GM21528 (cell line): ENCODE results near the gene ACAD10.
"Not testable (repeated sequence)": the region's sequence is repeated elsewhere in the genome, so short reads cannot be mapped to it uniquely, and the experiment has no call there.

Experiments
- ATAC-seq: cut with Tn5 transposase; IDR thresholded peaks from one replicate; pipeline ENCODE4 v1.9.1; 2021; ENCODE audit warnings: mild to moderate bottlenecking, moderate library complexity; ENCODE audit not compliant: unreplicated experiment, low FRiP score

The ACAD10 gene

DNA sequence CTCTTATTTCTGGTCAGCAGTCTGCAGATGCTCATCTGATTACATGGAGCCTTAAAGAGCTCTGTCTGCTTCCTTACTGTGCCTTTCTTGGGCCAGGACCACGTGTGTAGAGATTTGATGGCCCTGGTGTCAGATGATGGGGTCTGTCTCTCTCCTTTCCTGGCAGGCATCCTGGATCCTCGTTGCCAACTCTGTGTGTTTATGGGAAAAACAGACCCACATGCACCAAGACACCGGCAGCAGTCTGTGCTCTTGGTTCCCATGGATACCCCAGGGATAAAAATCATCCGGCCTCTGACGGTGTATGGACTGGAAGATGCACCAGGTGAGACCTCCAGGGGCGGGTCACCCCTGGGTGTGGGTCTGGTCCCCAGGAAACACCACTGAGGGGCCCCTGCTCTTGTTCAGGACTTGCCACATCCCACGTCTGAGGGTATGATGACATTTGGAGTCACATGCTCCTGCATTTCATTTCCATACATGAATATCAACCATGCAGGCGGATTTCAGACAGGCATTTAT is 62.4 kb downstream of the ACAD10 start:
- no peak for ATAC-seq

- no peak for ATAC-seq
Observed at GRCh38 chr12:111748867-111749266, 63.0 kb downstream of the ACAD10 start.

DNA sequence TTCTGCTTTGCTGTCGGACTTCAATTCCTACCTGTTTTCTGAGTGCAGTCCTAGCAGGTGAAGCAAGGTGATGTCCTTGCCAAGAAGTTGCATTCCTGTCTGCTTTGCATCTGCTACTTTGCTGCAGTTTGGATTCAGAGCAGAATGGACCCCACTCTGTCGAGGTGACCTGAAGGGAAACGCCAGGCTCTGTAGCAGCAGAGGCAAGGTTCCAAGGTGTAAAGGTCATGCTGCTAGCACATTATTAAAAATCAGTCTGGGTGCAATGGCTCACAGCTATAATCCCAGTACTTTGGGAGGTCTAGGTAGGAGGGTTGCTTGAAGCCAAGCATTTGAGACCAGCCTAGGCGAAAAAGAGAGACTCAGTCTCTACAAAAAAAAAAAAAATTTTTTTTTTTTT is 63.5 kb downstream of the ACAD10 start:
- ATAC-seq: no peak

DNA sequence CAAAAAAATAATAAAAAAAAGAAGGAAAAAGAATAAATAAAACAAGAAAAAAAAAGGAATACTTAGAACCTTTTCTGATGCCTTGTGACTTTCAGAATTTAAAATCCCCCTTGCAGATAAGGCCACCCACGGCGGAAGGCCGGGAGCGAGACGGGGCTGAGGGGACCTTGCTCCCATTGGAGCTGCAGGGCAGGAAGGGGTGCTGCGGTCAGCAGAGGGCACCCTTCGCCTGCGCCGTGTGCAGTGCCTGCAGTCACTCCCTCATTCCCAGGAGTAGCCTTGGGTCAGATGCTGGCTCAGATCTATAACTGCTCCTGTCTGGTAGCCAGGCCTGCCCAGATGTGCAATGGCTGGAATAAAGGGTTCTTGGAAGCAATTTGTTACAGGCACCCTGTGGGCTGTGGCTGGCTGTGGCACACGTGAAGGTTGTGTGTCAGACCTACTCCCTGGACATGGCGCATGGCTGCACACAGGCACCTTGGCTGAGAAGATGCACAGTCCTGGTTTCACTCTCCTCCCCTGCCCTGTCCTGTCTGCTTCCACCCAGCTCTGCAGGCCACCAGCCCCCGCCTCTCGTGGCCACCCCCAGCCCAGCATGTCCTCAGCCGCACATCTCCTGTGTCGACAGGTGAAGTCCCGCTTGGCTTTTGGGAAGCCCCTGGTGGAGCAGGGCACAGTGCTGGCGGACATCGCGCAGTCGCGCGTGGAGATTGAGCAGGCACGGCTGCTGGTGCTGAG is 67.5 kb downstream of the ACAD10 start:
- no peak for ATAC-seq

DNA sequence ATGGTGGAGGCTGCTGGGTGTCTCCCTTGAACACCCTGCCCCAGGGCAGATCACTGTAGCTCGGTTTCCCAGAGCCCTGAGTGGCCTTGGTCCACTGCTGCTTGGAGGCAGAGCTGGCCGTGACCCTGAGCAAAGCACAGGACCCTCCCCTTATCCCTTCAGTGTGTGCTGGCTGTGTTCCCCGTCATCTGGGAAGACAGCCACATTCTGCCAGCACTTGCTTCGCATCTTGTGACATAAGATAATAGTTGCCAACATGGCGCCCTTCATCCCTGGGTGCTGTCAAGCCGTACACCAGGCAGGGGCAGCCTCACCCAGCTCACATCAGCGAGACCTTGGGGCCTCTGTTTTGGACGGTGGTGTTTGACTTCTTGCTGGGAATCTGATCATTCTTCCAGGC is 68.8 kb downstream of the ACAD10 start:
- ATAC-seq: no peak

DNA sequence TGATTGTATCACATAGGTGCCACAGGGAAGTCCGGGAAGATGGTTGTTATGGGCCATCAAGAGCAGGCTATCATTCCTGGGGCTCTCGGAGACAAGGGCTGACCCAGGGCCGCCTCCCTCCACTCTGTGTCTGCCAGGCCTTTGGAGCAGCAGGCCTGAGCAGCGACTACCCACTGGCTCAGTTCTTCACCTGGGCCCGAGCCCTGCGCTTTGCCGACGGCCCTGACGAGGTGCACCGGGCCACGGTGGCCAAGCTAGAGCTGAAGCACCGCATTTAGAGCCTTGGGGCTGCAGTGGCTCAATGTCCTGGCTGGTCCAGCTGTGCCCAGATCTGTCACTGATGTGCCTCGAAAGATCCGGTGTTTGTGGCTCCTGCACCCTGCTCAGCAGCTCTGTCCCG is 70.3 kb downstream of the ACAD10 start:
- ATAC-seq: no peak

- no peak for ATAC-seq
Observed at GRCh38 chr12:111756681-111757080, 70.8 kb downstream of the ACAD10 start.

DNA sequence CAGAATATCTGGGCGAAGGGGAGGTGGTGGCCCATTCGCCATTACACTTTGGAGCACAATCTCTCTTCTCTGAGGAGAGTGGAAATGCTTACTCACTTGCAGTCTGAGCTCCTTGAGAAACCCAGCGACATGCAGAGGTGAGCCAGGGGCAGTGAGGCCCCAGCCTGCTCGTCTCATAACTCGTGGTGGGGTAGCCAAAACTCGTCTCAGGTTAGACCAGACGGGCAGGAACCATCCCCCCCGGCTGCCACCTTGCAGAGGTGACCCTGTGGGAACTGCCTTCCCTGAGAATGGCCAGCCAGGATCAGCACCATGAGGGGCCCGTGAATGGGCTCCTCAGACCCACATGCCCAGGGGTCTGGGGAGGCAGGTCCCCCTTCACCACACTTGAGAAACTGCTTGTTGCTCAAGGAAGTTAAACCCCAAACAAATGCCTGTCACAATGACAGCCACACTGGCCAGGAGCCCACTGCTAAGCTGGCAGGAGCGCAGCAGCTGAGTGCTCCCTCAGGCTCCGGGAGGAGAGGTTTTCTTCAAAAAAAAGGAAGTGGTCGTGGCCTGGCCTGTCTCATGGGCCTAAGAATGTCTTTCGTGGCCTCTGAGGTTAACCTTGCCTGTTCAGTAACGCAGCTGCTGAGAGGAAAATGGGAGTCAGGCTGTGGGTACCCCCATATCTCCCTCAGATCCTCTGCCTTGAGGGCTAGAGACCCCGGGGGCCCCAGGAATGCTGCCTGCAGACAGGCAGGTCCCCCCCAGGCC is 71.7 kb downstream of the ACAD10 start:
- ATAC-seq: no peak

DNA sequence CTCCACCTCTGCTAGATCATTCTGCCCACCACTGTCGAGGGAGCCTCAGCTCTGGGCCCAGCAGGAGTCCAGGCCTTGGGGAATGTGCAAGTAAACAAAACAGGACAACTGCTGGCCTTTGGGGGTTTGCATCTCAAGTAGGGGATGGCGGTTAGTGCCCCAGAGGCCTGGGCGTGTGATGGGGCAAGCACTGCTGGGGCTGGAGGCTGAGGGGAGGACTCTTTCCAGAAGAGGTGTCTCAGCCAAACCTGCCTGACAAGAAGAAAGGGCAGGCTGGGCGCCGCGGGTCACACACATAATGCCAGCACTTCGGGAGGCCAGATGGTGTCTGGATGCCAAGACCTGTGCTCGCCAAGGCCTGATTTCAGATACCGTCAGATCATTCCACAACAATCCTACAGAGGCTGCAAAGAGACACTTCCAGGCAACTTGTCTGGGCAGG is 72.3 kb downstream of the ACAD10 start:
- no peak for ATAC-seq

GRCh38 chr12:111759271-111759670 is 73.4 kb downstream of the ACAD10 start:
- ATAC-seq: no peak

- ATAC-seq: no peak
Observed at GRCh38 chr12:111759991-111760390, 74.1 kb downstream of the ACAD10 start.

DNA sequence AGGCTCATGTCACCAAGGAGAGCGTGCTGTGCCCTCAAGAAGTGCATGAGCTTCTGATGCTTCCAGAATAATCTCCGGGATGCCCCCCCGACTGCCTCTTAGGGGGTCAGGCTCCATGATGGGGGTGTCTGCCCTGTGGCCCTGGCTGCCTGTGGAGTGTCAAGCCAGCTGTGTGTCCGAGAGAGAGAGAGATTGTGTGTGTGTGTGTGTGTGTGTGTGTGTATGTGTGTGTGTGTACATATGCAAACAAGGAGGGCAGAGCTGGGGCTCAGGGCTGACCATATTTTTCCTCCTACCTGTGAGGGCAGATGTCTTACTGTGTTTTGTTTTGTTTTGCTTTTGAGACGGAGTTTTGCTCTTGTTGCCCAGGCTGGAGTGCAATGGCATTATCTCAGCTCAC is 75.2 kb downstream of the ACAD10 start:
- no peak for ATAC-seq

GRCh38 chr12:111761706-111762105 is 75.9 kb downstream of the ACAD10 start:
- no peak for ATAC-seq

- not testable (repeated sequence) for ATAC-seq
Observed at GRCh38 chr12:111763552-111763951, 77.7 kb downstream of the ACAD10 start.

DNA sequence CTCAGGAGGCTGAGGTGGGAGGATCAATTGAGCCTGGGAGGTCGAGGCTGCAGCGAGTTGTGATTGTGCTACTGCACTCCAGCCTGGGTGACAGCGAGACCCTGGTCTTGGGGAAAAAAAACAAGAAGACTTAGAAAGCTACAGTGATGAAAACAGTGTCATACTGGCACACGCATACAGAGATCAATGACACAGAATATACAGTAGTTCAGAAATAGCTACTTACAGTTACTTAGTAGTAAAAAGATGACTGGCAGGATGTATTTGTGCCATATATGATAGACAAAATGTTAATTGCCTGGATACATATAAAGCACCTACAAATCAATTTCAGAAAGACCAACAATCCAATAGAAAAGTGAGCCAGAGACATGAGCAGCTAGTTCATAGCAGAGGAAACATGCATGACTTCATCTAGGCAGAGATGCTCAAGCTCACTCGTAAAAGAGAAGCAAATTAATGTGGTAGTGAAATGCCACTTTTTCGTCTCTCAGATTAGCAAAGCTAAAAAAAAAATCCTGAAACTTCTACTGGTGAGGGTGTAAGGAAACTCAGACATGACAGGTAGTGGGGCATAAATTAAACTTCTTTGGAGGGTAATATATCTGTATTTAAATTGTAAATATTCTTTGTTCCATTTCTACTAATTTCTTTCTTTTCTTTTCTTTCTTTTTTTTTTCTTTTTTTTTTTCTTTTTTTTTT is 78.4 kb downstream of the ACAD10 start:
- ATAC-seq: no peak

GRCh38 chr12:111766608-111767361 is 80.9 kb downstream of the ACAD10 start, which contains the start of gene ALDH2:
Gene ALDH2, plus strand, starts transcription at chr12:111766933. Its CDS starts 50 bp downstream, at chr12:111766983.
- ATAC-seq: peak; percentile 54

DNA sequence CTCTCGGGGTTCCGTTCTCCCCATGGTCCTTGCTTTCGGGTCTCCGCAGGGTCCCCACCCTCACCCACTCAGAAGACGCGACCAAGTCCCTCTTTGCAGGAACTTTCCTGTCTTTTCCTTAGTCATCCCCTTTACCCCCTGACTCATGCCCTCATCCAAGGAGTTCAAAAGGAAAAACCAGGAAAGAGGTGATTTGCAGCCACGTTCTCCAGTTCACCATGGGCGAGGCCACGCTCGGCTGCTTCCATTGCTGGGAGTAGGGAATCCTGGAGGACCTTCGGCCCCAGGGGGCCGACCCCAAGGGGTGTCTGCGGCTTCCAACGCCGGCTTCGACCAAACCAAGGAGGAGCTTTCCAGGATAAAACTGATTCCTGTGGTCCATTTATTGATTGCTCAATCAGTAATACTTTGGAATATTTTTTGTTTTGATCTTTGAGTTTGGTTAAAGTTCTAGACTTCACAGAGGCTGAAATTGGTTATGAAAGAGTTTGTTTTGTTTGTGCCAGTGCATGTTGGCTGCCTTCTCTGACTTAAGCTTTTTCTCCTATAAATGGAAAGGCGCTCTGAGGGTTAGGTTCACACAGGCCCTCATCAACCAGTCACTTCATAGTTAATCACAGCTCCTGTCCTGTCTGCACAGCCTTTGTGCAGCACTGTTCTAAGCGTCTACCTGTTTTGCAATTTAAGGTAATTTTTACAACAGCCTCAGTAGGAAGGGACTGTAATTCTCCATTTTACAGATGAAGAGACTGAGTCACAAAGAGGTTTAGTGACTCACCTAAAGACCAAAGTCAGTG is 81.7 kb downstream of the ACAD10 start:
- no peak for ATAC-seq

GRCh38 chr12:111768159-111768895 is 82.5 kb downstream of the ACAD10 start:
- no peak for ATAC-seq

DNA sequence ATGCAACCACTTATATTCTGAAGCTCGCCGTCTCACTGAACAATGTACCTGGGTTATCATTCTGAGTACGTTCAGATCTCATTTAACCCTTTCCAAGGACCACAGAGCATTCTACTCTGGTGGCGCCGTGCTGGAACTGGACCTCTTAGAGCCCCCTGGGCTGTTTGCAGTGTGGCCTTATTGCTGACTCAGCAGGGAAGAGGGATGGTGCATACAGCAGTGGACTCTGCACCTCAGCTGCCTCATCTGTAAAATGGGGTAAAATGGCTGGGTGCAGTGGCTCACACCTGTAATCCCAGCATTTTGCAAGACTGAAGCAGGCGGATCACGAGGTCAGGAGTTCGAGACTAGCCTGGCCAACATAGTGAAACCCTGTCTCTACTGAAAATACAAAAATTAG is 83.7 kb downstream of the ACAD10 start:
- ATAC-seq: no peak
